ENCODE measurements around the gene METTL1.
"Not testable (repeated sequence)": the region's sequence is repeated elsewhere in the genome, so short reads cannot be mapped to it uniquely, and the experiment has no call there.

Gene METTL1

DNA sequence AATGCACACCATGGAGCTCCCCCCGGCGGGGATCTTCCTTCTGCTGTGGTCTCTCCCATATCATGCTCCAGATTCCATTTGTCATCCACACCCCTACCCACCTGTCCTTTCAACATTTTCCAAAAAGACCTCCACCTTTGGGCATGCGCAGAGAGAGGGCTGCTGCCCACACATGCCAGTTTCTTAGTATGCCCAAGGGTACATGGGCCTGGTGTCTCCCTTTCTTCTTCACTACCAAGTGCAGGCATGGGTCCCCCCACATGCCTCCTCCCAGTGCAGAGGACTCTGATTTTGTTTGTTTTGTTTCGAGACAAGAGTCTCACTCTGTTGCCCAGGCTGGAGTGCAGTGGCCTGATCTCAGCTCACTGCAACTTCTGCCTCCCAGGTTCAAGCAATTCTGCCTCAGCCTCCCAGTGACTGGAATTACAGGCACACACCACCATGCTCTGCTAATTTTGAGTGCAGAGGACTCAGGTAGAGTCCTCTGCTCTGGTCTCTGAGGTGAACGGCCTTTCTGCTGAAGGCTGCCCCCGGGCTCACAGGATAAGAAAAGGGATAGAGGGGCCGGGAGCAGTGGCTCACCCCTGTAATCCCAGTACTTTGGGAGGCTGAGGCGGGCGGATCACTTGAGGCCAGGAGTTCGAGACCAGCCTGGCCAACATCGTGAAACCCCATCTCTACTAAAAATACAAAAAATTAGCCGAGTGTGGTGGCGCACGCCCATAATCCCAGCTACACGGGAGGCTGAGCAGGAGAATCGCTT, 49.9 kb downstream of the METTL1 start:
- not testable (repeated sequence) for DNase-seq

DNA sequence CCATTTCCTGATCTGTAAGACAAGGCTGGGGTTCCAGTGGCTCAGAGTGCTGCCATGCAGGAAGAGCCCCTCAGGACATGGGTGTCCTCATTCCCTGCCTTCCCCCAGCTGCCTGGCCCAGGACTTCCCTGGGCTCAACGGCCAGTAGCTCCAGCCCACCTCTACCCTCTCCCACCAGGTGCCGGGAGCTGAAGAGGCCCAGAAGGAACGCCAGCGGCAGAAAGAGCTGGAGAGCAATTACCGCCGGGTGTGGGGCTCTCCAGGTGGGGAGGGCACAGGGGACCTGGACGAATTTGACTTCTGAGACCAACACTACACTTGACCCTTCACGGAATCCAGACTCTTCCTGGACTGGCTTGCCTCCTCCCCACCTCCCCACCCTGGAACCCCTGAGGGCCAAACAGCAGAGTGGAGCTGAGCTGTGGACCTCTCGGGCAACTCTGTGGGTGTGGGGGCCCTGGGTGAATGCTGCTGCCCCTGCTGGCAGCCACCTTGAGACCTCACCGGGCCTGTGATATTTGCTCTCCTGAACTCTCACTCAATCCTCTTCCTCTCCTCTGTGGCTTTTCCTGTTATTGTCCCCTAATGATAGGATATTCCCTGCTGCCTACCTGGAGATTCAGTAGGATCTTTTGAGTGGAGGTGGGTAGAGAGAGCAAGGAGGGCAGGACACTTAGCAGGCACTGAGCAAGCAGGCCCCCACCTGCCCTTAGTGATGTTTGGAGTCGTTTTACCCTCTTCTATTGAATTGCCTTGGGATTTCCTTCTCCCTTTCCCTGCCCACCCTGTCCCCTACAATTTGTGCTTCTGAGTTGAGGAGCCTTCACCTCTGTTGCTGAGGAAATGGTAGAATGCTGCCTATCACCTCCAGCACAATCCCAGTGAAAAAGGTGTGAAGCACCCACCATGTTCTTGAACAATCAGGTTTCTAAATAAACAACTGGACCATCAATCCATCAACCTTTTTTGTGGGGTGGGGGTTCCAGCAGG, 51.0 kb downstream of the METTL1 start:
- no peak for DNase-seq

DNA sequence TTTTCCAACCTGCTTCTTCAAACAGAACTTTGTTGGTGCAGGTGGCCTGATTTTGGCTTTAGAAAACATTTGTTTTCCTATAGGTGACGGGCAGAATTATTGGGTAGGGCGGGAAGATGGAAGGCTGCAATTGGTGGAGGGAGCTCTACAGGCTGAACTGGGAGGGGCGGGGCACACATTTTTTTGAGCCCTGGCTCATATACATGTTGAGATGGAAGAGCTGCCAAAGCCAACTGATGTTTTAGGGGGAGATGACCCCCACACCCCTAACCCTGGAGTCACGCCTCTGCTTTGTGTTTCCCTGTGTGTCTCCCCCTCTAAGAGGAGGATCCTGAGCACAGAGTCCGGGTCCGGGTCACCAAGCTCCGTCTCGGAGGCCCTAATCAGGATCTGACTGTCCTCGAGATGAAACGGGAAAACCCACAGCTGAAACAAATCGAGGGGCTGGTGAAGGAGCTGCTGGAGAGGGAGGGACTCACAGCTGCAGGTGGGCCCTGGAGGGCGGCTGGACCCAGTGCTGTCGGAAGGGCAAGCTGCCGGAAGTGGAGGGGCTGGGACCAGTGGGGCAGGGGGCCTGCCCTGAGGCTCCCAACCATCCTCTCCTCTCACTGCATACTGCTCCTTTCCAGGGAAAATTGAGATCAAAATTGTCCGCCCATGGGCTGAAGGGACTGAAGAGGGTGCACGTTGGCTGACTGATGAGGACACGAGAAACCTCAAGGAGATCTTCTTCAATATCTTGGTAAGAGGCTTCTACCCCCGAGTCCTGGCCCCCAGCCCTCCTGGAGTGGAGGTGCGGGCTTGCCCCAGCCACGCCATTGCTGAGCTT, 51.9 kb downstream of the METTL1 start:
- DNase-seq = no peak

DNA sequence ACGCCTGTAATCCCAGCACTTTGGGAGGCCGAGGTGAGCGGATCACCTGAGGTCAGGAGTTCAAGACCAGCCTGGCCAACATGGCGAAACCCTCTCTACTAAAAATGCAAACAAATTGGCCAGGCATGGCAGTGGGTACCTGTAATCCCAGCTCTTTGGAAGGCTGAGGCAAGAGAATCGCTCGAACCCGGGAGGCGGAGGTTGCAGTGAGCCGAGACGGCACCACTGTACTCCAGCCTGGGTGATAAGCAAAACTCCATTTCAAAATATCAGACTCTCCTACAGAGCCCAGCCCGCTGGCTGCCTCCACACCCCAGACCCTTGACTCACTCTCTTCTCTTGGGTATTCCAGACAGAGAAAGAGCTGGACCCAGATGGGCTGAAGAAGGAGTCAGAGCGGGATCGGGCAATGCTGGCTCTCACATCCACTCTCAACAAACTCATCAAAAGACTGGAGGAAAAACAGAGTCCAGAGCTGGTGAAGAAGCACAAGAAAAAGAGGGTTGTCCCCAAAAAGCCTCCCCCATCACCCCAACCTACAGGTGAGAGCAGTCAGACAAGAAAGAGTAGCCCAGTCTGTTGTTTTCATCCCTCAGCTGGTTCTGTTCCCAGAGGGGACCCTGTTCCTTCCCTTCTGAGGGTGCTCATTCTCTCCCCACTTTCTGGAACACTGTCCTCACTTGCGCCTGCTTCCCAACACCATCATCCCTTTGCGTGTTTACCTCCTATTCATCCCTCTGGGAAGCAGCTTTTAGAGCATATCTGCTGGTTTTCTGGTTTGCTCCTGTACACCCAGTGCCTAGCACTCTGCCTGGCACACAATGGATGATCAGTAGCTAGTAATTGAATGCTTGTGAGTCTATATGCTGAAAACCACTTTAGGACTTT, 53.0 kb downstream of the METTL1 start:
- DNase-seq = no peak

All from NCI-H510A treated with DMSO at 0.1 percent for 48 hours (cell line).